HG03558 (cell line): ENCODE results near the gene PNPLA7.

Experiments
- ATAC-seq: cut with Tn5 transposase; IDR thresholded peaks from one replicate; pipeline ENCODE4 v1.9.1; 2021; ENCODE audit warnings: moderate number of reproducible peaks; ENCODE audit not compliant: unreplicated experiment; ENCODE audit errors: extremely low read depth

Gene PNPLA7

GRCh38 chr9:137498720-137499150 is 51.5 kb downstream of the PNPLA7 start:
- no peak for ATAC-seq

- no peak for ATAC-seq
These were observed 52.1 kb downstream of the PNPLA7 start for GRCh38 chr9:137497921-137498719.

GRCh38 chr9:137496601-137497375 is 53.4 kb downstream of the PNPLA7 start:
- no peak for ATAC-seq

GRCh38 chr9:137494550-137495351 is 55.5 kb downstream of the PNPLA7 start:
- no peak for ATAC-seq

- no peak for ATAC-seq
These were observed 56.1 kb downstream of the PNPLA7 start for GRCh38 chr9:137494104-137494544.

- no peak for ATAC-seq
These were observed 56.7 kb downstream of the PNPLA7 start for GRCh38 chr9:137493364-137494103.

- ATAC-seq = no peak
These were observed 57.5 kb downstream of the PNPLA7 start for GRCh38 chr9:137492464-137493363.

GRCh38 chr9:137491735-137492432 is 58.3 kb downstream of the PNPLA7 start:
- no peak for ATAC-seq

GRCh38 chr9:137490532-137491186 is 59.5 kb downstream of the PNPLA7 start:
- no peak for ATAC-seq

- no peak for ATAC-seq
These were observed 61.3 kb downstream of the PNPLA7 start for GRCh38 chr9:137488906-137489305.

- no peak for ATAC-seq
These were observed 61.9 kb downstream of the PNPLA7 start for GRCh38 chr9:137488327-137488653.

GRCh38 chr9:137487454-137488326 is 62.5 kb downstream of the PNPLA7 start:
- no peak for ATAC-seq

- no peak for ATAC-seq
These were observed 63.4 kb downstream of the PNPLA7 start for GRCh38 chr9:137486545-137487453.

GRCh38 chr9:137486141-137486490 is 64.1 kb downstream of the PNPLA7 start:
- no peak for ATAC-seq

- no peak for ATAC-seq
These were observed 64.7 kb downstream of the PNPLA7 start for GRCh38 chr9:137485343-137486140.
